ENCODE measurements around the gene PAWR.

DNA sequence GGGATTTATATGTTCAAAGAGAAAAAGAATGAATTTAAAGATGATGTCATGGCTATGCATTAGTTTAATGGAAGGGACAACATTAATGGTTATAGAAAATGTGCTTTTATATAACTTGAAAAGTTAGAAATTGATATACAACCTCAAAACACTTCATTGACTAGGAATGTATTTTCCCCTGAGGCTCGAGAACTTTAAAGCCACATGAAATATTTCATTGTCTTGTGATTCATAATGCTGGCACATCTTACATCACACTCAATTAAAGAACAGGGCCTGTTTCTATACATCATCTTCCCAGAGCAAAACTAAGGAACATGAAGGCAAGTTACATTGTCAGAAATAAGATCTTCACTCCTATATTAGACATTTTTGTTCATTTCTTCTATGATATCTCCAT lies 35.2 kb upstream of the PAWR start:
- TF ChIP-seq POLR2A (IDR thresholded peaks at IDR 0.05): no peak
- TF ChIP-seq, protein P1, sequence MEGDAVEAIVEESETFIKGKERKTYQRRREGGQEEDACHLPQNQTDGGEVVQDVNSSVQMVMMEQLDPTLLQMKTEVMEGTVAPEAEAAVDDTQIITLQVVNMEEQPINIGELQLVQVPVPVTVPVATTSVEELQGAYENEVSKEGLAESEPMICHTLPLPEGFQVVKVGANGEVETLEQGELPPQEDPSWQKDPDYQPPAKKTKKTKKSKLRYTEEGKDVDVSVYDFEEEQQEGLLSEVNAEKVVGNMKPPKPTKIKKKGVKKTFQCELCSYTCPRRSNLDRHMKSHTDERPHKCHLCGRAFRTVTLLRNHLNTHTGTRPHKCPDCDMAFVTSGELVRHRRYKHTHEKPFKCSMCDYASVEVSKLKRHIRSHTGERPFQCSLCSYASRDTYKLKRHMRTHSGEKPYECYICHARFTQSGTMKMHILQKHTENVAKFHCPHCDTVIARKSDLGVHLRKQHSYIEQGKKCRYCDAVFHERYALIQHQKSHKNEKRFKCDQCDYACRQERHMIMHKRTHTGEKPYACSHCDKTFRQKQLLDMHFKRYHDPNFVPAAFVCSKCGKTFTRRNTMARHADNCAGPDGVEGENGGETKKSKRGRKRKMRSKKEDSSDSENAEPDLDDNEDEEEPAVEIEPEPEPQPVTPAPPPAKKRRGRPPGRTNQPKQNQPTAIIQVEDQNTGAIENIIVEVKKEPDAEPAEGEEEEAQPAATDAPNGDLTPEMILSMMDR (IDR thresholded peaks at IDR 0.05): no peak
